ENCODE data around the gene KCNQ5. TPM values are rescaled to one million over a fixed set of nuclear protein-coding genes. Genes with fewer than 3 reads are reported as not detected.
"Not testable (repeated sequence)": the region's sequence is repeated elsewhere in the genome, so short reads cannot be mapped to it uniquely, and the experiment has no call there.

KCNQ5 gene
- total RNA-seq, 1 donor from 2014 or later: 3.9 TPM

GRCh38 chr6:72976484-72976883 lies 354.6 kb downstream of the KCNQ5 start:
- Histone ChIP-seq H3K9me3 (no peaks in the 10 kb centered on the region), H3K27ac (no peak overlapping the region), H3K4me1 (no peaks in the 10 kb centered on the region), H3K27me3 (no peaks in the 10 kb centered on the region), H3K4me3 (no peak overlapping the region), H3K36me3 (no peaks in the 10 kb centered on the region)
- no peak for DNase-seq (ENCODE audit: extremely low spot score in 2 of 2)
- intact Hi-C loops (cut with DNase I): no loop called here
- TF ChIP-seq CTCF (IDR thresholded peaks at IDR 0.05) (no peak), POLR2AphosphoS5 (IDR thresholded peaks at IDR 0.05; ENCODE audit: insufficient read depth in 1 of 2, low read depth in 1 of 2) (no peak), POLR2A (IDR thresholded peaks at IDR 0.05) (no peak)

GRCh38 chr6:72977114-72977513 lies 355.2 kb downstream of the KCNQ5 start:
- DNase-seq (ENCODE audit: extremely low spot score in 2 of 2): no peak
- TF ChIP-seq CTCF (IDR thresholded peaks at IDR 0.05) (no peak), POLR2AphosphoS5 (IDR thresholded peaks at IDR 0.05; ENCODE audit: insufficient read depth in 1 of 2, low read depth in 1 of 2) (no peak), POLR2A (IDR thresholded peaks at IDR 0.05) (no peak)
- intact Hi-C loops (cut with DNase I): no loop called here
- no peaks in the 10 kb centered on the region for H3K9me3 ChIP-seq
- no peak overlapping the region for H3K27ac ChIP-seq
- no peaks in the 10 kb centered on the region for H3K36me3 ChIP-seq
- H3K4me3 ChIP-seq: no peak overlapping the region
- H3K27me3 ChIP-seq: no peaks in the 10 kb centered on the region
- no peaks in the 10 kb centered on the region for H3K4me1 ChIP-seq

- H3K4me3 ChIP-seq; H3K9me3 ChIP-seq; intact Hi-C loops (cut with DNase I); H3K4me1 ChIP-seq; H3K36me3 ChIP-seq; H3K27ac ChIP-seq; DNase-seq (ENCODE audit: extremely low spot score in 2 of 2); H3K27me3 ChIP-seq: not testable (repeated sequence)
These were observed 356.9 kb downstream of the KCNQ5 start for GRCh38 chr6:72978808-72979207.

- H3K27me3 ChIP-seq; H3K4me1 ChIP-seq; DNase-seq (ENCODE audit: extremely low spot score in 2 of 2); H3K36me3 ChIP-seq; H3K27ac ChIP-seq; intact Hi-C loops (cut with DNase I); H3K9me3 ChIP-seq; H3K4me3 ChIP-seq: not testable (repeated sequence)
These were observed 362.4 kb downstream of the KCNQ5 start for GRCh38 chr6:72984189-72984831.

- Histone ChIP-seq H3K4me3 (no peak overlapping the region), H3K9me3 (no peaks in the 10 kb centered on the region), H3K27ac (no peak overlapping the region), H3K4me1 (no peaks in the 10 kb centered on the region), H3K27me3 (no peaks in the 10 kb centered on the region), H3K36me3 (no peaks in the 10 kb centered on the region)
- DNase-seq (ENCODE audit: extremely low spot score in 2 of 2): no peak
- intact Hi-C loops (cut with DNase I): no loop called here
- TF ChIP-seq POLR2AphosphoS5 (IDR thresholded peaks at IDR 0.05; ENCODE audit: insufficient read depth in 1 of 2, low read depth in 1 of 2) (no peak), POLR2A (IDR thresholded peaks at IDR 0.05) (no peak), CTCF (IDR thresholded peaks at IDR 0.05) (no peak)
These were observed 363.3 kb downstream of the KCNQ5 start for GRCh38 chr6:72984981-72985665.

- TF ChIP-seq CTCF (IDR thresholded peaks at IDR 0.05) (no peak), POLR2AphosphoS5 (IDR thresholded peaks at IDR 0.05; ENCODE audit: insufficient read depth in 1 of 2, low read depth in 1 of 2) (no peak), POLR2A (IDR thresholded peaks at IDR 0.05) (no peak)
- no peak overlapping the region for H3K27ac ChIP-seq
- H3K4me1 ChIP-seq: no peaks in the 10 kb centered on the region
- H3K4me3 ChIP-seq: no peak overlapping the region
- intact Hi-C loops (cut with DNase I): no loop called here
- no peaks in the 10 kb centered on the region for H3K27me3 ChIP-seq
- DNase-seq (ENCODE audit: extremely low spot score in 2 of 2): no peak
- no peaks in the 10 kb centered on the region for H3K36me3 ChIP-seq
- H3K9me3 ChIP-seq: no peaks in the 10 kb centered on the region
These were observed 365.4 kb downstream of the KCNQ5 start for GRCh38 chr6:72987301-72987700.

All from vagina (tissue), 2 donors.